ENCODE data around the gene DEGS2.

DNA sequence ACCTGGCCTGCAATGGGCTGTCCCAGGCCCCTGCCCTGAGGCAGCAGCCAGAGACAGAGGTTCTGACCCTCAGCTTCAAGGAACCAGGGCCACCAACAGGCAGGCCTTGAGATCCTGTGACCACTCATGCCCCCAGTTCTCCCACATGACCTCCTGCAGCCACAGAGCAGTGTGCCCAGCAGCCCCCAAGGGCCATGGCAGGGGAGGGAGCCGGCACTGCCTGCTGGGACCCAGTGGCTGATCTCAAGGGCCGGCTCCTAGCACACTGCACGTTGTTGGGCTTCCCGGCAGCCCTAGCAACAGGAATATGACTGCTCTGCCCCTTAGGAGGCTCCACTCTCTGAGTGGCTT is 14.8 kb downstream of the DEGS2 start:
- TF ChIP-seq CTCF (IDR thresholded peaks at IDR 0.05; ENCODE audit: low read depth, low read length, poor library complexity, severe bottlenecking) (no peak), EZH2phosphoT487 (IDR thresholded peaks at IDR 0.05; ENCODE audit: borderline replicate concordance, low read length) (no peak)
